Activated CD4-positive, alpha-beta T cell treated with anti-CD3 and anti-CD28 coated beads, Interleukin-2, amount 50 U/mL, for 4 hours (primary cell): ENCODE results near the gene LETM1.

Source experiments
- DNase-seq, 2 experiments: peaks; one replicate each; pipeline ENCODE4 v3.0.0-alpha.2; 2020

Gene LETM1

GRCh38 chr4:1871471-1872021 lies 15.6 kb upstream of the LETM1 start:
- no peak for DNase-seq

DNA sequence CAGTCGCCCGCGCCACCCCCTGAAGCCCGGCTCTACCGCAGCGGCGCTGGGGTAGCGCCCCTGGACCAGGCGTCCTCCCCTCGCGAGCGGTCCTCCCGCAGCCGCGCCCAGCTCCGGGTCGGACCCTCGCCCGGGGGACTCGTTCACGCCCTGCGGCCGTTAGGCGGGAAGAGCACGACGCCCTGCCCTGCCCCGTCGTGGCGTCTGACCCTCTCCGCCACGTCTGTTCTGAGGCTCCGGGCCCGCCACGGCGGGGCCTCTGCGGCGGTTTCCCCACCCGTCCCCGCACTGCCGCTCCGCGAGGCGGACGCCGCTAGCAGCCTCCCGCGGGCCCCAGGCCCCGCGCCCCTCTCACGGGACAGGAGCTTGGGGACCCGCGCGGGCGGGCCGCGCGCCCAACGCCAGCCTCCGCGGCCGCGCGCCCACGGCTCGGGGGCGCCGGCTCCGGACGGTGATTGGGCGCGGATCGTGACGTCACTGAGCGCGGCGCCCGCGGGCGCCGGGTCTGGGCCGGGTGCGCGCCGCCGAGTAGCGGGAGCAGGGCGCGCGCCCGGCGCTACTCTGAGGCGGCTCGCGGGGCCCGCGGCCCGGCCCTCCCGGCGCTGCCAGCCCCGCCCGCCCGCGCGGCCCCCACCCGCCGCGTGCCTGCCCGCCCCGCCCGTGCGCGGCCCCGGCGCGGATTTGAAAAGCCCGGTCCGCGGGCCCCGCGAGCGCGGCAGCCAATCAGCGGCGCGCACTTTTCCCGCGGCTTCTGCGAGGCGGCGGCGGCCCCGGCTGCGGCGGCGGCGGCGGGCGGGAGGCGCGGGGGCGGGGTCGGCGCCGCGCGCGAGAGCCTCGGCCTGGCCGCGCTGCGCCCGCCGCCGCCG lies 14.9 kb upstream of the LETM1 start, which contains the start of gene NSD2:
TSS of gene NSD2 (plus strand) at position 816 of the 866 bp plus-strand sequence. CDS start 29,262 bp downstream, outside the sequence.
- peak; percentile 86 to 87 for DNase-seq

DNA sequence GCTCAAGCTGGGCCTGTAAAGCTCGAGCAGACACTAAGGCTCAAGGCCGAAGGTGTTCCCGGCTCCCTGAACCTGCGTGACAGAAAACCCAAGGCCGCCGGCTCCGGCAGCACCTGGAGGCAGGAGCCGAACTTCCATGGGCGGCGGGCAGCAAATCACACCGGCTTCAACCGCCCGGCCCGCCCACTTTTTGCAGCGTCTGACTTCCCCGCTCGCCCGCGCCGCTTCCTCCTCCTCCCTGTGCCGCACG lies 14.3 kb upstream of the LETM1 start:
- DNase-seq = peak; percentile 81 to 84

GRCh38 chr4:1869530-1870327 lies 13.8 kb upstream of the LETM1 start:
- DNase-seq = no peak

DNA sequence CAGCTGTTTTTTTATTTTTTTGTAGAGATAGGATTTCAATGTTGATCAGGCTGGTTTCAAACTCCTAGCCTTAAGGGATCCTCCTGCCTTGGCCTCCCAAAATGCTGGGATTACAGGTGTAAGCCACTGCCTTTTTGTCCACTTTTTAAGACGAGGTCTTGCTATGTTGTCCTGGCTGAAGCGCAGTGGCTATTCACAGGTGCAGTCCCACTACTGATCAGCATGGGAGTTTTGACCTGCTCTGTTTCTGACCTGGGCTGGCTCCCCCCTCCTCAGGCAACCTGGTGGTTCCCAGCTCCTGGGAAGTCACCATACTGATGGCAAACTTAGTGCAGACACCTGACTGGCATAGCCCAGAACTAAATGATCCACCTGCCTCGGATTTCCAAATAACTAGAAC lies 13.0 kb upstream of the LETM1 start:
- DNase-seq = no peak

- no peak for DNase-seq
These were observed 12.3 kb upstream of the LETM1 start for GRCh38 chr4:1868293-1868692.

GRCh38 chr4:1866189-1866661 lies 10.3 kb upstream of the LETM1 start:
- no peak for DNase-seq

DNA sequence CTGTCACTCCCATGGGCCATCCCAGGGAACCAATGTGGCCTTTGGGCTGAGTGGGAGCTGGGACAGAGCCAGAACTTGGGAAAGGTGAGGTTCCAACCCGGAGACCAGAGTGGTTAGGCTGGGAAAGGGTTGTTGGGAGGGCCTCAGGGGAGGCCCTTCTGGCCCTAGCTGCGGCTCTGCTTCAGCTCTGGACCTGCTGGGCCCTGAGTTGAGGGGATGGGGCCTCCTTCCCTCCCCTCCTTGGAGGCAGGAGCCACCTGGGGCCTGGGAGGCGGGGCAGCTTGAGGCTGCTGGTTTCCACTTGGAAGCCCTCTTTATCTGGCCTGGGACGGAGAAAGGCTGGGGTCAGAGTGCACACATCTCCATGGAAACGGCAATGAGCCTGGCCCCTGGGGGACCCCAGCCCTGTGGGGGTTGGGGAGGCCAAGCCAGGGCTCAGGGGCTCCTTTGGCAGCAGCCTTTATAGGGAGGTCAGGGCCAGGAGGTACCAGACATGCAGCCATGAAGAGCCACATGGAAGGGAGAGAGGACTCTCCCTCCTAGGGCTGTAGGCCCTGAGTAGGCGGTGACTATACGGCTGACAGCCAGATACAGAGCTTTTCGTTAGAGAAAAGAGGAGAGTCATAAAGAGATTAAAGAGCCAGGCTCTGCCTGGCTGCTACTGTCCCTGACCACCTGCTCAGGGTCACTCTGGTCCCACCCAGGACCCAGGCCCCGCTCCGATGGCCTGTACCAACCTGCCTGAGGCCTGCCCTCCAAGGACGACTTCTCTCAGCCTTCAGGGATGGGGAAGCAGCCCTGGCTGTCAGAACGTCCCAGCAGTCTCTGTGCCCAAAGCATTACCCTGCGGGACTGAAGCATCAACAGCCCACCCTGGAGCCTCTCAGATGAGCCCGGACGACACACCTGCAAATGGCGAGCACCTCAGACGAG lies 8.4 kb upstream of the LETM1 start:
- DNase-seq = no peak

DNA sequence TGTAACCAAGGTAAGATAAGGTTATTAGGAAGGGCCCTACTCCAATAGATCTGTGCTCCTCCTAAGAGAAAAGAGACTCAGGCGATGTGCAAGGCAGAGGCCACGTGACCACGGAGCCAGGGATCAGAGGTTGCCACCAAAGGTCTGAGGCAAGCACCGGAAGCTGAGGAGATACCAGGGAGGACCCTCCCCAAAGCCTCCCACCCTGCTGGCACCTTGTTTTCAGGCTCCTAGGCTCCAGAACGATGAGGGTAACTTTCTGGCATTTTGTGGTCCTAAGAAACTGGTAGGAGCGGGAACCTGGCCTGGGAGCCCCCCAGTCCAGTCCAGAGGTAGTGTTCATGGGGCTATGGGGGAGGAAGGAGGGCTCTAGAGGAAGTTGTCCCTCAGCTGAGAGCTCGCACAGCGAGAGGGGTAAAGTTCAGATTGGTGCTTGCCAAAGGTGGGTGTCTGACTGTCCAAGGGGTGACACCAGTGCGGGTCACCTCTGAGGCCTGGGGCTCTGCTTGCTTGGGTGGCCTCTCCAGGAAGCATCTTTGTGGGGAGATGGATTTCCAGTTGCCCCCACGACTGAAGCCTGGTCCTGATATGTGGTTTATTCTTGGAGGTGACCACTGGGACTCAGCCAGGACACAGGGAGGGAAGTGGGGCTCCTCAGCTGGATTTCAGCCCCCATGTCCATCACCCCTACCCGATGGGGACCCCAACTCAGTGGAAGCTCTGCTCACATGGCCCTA lies 7.5 kb upstream of the LETM1 start:
- DNase-seq = no peak

DNA sequence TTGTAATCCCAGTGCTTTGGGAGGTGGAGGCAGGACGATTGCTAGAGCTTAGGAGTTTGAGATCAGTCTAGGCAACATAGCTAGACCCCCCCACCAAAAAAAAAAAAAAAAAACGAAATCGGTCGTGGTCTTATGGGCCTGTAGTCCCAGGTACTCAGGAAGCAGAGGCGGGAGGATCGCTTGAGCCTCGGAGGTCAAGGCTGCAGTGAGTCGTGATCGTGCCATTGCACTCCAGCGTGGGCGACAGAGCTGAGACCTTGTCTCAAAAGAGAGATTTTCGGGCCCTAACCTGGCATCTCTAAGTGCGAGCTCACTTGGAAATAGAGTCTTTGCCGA lies 7.0 kb upstream of the LETM1 start:
- DNase-seq = no peak

GRCh38 chr4:1862055-1862911 lies 6.3 kb upstream of the LETM1 start:
- DNase-seq = no peak

- no peak for DNase-seq
These were observed 3.4 kb upstream of the LETM1 start for GRCh38 chr4:1859389-1859753.

- no peak for DNase-seq
These were observed 2.0 kb upstream of the LETM1 start for GRCh38 chr4:1857931-1858330.

- no peak for DNase-seq
These were observed 1.2 kb upstream of the LETM1 start for GRCh38 chr4:1856943-1857699.

- peak in 1 of 2 experiments; percentile 9 for DNase-seq
These were observed 454 bp downstream of the LETM1 start for GRCh38 chr4:1855333-1856070.

- DNase-seq = no peak
These were observed 1.2 kb downstream of the LETM1 start for GRCh38 chr4:1854752-1855151.

DNA sequence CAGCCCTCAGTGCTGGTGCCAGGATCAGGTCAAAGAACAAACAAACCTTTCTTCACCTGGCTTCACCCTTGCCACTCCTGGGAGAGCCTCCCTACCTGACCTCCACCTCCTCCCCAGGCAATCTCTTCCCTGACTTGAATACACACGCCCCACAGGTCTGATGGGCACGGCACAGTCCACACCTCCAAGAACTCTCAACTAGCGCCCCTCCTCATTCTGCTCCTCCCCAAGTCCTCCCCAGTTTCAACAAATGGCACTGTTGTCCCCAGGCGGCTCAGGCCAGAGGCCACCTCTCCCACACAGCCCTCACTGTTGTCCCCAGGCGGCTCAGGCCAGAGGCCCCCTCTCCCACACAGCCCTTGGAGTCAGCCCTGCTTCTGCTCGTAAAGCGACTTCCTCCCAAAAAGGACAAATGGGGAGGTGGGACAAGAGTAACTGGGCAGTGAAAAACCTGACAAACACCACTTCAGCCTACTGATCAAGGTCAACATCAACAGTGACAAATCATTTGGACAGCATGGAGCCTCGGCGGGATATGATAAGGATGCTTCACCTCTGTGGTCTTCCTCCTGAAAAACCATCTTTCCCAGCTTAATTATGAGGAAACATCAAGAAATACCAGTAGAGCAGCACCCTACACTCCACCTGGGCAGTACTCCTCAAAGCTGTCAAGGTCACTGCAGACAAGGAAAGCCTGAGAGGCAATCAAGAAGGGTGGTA lies 2.9 kb downstream of the LETM1 start:
- DNase-seq = no peak

DNA sequence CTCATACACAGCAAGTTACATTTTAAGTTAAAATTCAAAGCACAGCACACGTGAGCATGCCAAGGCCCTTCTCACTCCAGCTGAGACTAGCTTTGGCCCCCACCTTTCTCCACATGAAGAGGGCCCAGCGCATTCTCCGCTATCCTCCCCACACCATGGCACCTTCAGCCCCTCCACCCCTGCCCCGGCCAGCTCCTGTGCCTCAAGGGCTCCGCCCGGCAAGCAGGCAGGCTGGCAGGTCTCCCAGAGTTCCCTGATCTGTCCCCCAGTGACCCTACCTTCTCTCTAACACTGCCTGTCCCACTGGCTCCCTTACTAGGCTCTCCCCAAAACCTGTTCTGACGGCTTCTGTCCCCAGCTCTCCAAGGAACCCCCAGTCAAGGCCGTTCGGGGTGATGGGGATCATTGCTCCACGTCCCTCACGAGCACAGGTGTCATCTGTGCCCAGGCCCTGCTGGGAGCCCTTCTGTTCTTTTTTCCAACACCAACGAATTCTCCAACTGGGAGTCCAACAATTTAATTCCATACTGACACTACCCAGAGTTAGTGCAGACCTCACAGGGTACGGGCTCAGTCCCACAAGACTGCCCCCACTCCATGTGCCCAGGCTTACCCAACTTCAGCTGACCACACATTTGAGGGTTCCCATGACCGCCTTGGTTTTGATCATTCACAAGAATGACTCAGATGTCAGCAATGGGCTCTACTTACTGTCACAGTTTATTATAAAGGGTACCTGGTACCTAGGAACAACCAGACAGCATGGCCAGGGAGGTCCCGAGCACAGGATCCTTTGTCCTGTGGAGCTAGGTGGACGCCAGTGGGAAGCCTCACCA lies 4.2 kb downstream of the LETM1 start:
- no peak for DNase-seq
